ENCODE results near the gene C17orf75. TPM values are rescaled to one million over a fixed set of nuclear protein-coding genes. Genes with fewer than 3 reads are reported as not detected.

Gene C17orf75
- total and polyA plus RNA-seq, 2 experiments from 2014 or later = 11.1 to 14.7 TPM

DNA sequence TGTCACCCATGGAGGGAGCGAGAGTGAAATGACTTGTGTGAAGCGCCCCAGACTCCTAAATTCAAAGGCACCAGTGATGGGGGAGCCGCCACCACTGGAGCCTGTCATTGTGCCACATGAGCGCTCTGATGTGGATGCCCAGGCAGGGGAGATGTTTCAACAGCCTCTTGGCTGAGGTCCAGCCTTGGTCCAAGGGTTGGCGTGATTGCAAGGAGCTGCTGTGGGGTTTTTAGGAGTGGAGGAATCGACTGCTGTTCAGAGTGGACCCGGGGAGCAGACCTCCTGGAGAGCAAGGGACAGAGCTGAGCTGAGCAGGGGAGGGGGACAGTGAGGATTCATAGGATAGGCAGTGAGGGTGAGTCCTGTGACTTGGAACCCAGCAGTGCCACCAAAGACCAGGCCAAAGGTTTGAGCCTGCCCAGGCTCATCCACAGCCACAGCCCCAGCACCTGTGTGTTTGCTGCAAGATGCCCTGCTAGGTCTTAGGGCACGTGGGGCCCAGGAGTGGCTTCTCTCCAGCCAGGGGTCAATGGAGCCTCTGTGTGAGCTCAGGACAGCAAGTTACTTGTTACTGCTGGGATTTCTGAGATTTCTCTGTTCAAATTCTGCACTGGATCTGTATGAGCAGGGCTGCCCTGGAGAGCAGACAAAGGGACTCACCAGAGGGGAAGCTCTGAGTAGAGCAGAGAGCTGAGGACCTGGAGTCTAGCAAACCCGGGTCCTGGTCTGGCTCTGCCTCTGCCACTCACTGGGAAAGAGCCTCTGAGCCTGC, 56.0 kb downstream of the C17orf75 start:
- Histone ChIP-seq H3K9ac (no peak overlapping the region), H3K36me3 (ENCODE audit: low read depth) (no peaks in the 10 kb centered on the region), H2AFZ (no peak overlapping the region), H3K4me1 (ENCODE audit: insufficient read depth) (no peaks in the 10 kb centered on the region), H3K4me3 (no peak overlapping the region), H3K9me3 (ENCODE audit: low read depth) (no peaks in the 10 kb centered on the region), H4K20me1 (ENCODE audit: insufficient read depth) (no peaks in the 10 kb centered on the region), H3K79me2 (ENCODE audit: insufficient read depth) (no peaks in the 10 kb centered on the region), H3K27ac (no peak overlapping the region), H3K4me2 (ENCODE audit: unreplicated experiment) (no peak overlapping the region), H3F3A (ENCODE audit: insufficient read depth) (no peaks in the 10 kb centered on the region; the same call in 1 of the 2 replicates), H3K9me2 (ENCODE audit: insufficient read depth) (no peaks in the 10 kb centered on the region), H3K27me3 (replicated peaks; ENCODE audit: insufficient read depth) (no peaks in the 10 kb centered on the region)
- no peak for TF ChIP-seq EZH2phosphoT487 (IDR thresholded peaks at IDR 0.05; ENCODE audit: insufficient read depth, low read depth)
- no peak for TF ChIP-seq EZH2 (IDR thresholded peaks at IDR 0.05; ENCODE audit: insufficient read depth, poor library complexity, severe bottlenecking)
- DNase-seq = no peak
- 78 to 79% methylated on average over 9 of the region's 9 CpGs for WGBS, 2 experiments (ENCODE audit: low coverage in 1 of 2, low lambda C conversion rate in 2 of 2, missing lambda C conversion rate in 2 of 2)
- in situ Hi-C loops (cut with MboI) = no loop called here

DNA sequence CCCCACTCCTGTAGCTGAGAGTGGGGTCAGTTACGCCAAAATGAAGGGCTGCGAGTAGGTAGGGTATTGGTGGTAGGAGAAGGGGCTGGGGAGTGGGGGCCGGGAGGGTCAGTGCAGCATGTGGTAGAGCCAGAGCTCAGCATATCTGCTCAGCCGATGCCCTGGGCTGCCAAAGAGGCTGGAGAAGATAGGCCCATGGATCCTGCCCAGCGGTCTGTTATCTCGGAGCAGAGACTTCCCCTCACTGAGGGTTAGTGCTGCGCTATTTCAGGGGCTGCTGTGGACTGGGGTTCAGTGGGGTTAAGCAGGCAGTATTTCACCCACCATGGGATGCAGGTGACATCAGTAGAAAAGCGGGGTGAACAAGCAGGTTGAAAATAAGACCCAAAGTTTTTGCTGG, 56.7 kb downstream of the C17orf75 start:
- Histone ChIP-seq H3K4me3 (no peak overlapping the region), H3K27me3 (replicated peaks; ENCODE audit: insufficient read depth) (no peaks in the 10 kb centered on the region), H3K9me3 (ENCODE audit: low read depth) (no peaks in the 10 kb centered on the region), H3K27ac (no peak overlapping the region), H3K36me3 (ENCODE audit: low read depth) (no peaks in the 10 kb centered on the region), H2AFZ (no peak overlapping the region), H3K9ac (no peak overlapping the region), H3K9me2 (ENCODE audit: insufficient read depth) (no peaks in the 10 kb centered on the region), H3K4me1 (ENCODE audit: insufficient read depth) (no peaks in the 10 kb centered on the region), H4K20me1 (ENCODE audit: insufficient read depth) (no peaks in the 10 kb centered on the region), H3K4me2 (ENCODE audit: unreplicated experiment) (no peak overlapping the region), H3K79me2 (ENCODE audit: insufficient read depth) (no peaks in the 10 kb centered on the region), H3F3A (ENCODE audit: insufficient read depth) (no peaks in the 10 kb centered on the region; the same call in 1 of the 2 replicates)
- in situ Hi-C loops (cut with MboI) = no loop called here
- no peak for DNase-seq
- TF ChIP-seq EZH2phosphoT487 (IDR thresholded peaks at IDR 0.05; ENCODE audit: insufficient read depth, low read depth) (no peak), EZH2 (IDR thresholded peaks at IDR 0.05; ENCODE audit: insufficient read depth, poor library complexity, severe bottlenecking) (no peak)
- 92 to 96% methylated on average over 8 of the region's 8 CpGs for WGBS, 2 experiments (ENCODE audit: low coverage in 1 of 2, low lambda C conversion rate in 2 of 2, missing lambda C conversion rate in 2 of 2)

DNA sequence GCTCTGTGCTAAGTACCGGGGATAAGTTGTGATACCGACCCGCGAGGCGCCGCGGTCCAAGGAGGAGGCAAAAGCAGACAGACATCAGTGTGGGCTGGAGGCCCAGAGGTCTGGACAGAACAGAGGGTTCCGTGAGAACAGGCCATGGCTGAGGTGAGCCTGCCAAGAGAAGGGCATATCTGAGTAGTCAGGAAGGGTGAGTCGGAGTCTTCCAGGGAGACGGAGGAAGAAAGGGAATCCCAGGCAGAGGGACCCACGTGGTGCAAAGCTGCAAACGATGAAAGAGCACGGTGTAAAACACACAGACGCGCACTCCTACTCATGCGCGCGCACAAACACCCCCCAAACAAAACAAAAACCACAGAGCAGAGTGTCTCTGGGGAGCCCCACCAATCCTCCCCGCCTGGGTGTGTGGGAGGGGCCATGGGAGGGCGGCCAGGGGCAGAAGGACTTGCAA, 58.2 kb downstream of the C17orf75 start:
- peak; percentile 90 for DNase-seq
- no peak overlapping the region for H3K9ac ChIP-seq
- H3K36me3 ChIP-seq (ENCODE audit: low read depth) = no peaks in the 10 kb centered on the region
- no peak overlapping the region for H3K4me3 ChIP-seq
- no peaks in the 10 kb centered on the region for H3K79me2 ChIP-seq (ENCODE audit: insufficient read depth)
- no peak for TF ChIP-seq EZH2 (IDR thresholded peaks at IDR 0.05; ENCODE audit: insufficient read depth, poor library complexity, severe bottlenecking)
- TF ChIP-seq EZH2phosphoT487 (IDR thresholded peaks at IDR 0.05; ENCODE audit: insufficient read depth, low read depth) = no peak
- no peak overlapping the region for H2AFZ ChIP-seq
- H3K27ac ChIP-seq = no peak overlapping the region
- no peak overlapping the region for H3K4me2 ChIP-seq (ENCODE audit: unreplicated experiment)
- H3K4me1 ChIP-seq (ENCODE audit: insufficient read depth) = no peaks in the 10 kb centered on the region
- no peaks in the 10 kb centered on the region for H4K20me1 ChIP-seq (ENCODE audit: insufficient read depth)
- WGBS, 2 experiments (ENCODE audit: low coverage in 1 of 2, low lambda C conversion rate in 2 of 2, missing lambda C conversion rate in 2 of 2) = 69 to 70% methylated on average over 20 of the region's 20 CpGs
- no peaks in the 10 kb centered on the region for H3K27me3 ChIP-seq (replicated peaks; ENCODE audit: insufficient read depth)
- no peaks in the 10 kb centered on the region; the same call in 1 of the 2 replicates for H3F3A ChIP-seq (ENCODE audit: insufficient read depth)
- in situ Hi-C loops (cut with MboI) = no loop called here
- no peaks in the 10 kb centered on the region for H3K9me3 ChIP-seq (ENCODE audit: low read depth)
- H3K9me2 ChIP-seq (ENCODE audit: insufficient read depth) = no peaks in the 10 kb centered on the region

DNA sequence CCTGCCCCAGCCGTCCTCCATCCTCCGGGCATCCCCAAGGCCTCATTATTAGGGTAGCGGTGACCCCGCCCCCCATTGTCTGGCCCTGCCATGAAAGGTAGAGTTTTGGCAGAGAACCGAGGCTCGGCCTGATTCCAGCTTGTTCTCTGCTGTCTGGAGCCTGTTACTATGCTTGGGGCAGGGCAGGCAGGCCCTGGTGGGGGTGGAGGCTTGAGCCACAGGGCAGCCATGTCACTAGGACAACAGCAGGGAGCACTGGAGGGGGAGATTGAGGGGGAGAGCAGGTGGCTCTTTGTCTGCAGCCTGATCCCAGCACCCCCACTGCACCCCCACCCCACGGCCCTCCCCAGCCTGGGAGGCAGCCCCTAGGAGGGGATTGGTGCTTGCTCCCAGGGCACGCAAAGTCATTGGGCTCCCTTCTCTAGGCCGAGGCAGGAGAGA, 60.9 kb downstream of the C17orf75 start:
- H3K27ac ChIP-seq = no peak overlapping the region
- no peaks in the 10 kb centered on the region for H4K20me1 ChIP-seq (ENCODE audit: insufficient read depth)
- H3K4me3 ChIP-seq = no peak overlapping the region
- H3K9me3 ChIP-seq (ENCODE audit: low read depth) = no peaks in the 10 kb centered on the region
- in situ Hi-C loops (cut with MboI) = no loop called here
- H3F3A ChIP-seq (ENCODE audit: insufficient read depth) = no peaks in the 10 kb centered on the region; the same call in 1 of the 2 replicates
- DNase-seq = no peak
- TF ChIP-seq EZH2phosphoT487 (IDR thresholded peaks at IDR 0.05; ENCODE audit: insufficient read depth, low read depth) (no peak), EZH2 (IDR thresholded peaks at IDR 0.05; ENCODE audit: insufficient read depth, poor library complexity, severe bottlenecking) (no peak)
- no peaks in the 10 kb centered on the region for H3K79me2 ChIP-seq (ENCODE audit: insufficient read depth)
- no peaks in the 10 kb centered on the region for H3K36me3 ChIP-seq (ENCODE audit: low read depth)
- no peak overlapping the region for H3K4me2 ChIP-seq (ENCODE audit: unreplicated experiment)
- H2AFZ ChIP-seq = no peak overlapping the region
- H3K9ac ChIP-seq = no peak overlapping the region
- no peaks in the 10 kb centered on the region for H3K9me2 ChIP-seq (ENCODE audit: insufficient read depth)
- H3K27me3 ChIP-seq (replicated peaks; ENCODE audit: insufficient read depth) = no peaks in the 10 kb centered on the region
- 67 to 78% methylated on average over 6 to 8 of the region's 9 CpGs for WGBS, 2 experiments (ENCODE audit: low coverage in 1 of 2, low lambda C conversion rate in 2 of 2, missing lambda C conversion rate in 2 of 2)
- H3K4me1 ChIP-seq (ENCODE audit: insufficient read depth) = no peaks in the 10 kb centered on the region
